Erythroblast (primary cell): Measurements from ENCODE around the gene PRLHR.

Experiments
- GATA1 ChIP-seq: IDR thresholded peaks from 2 replicates; pipeline ENCODE4 v1.6.1; 2011; ENCODE audit warnings: low read depth, mild to moderate bottlenecking, control low read depth, low read length, moderate library complexity
- POLR2A ChIP-seq: IDR thresholded peaks from 2 replicates; pipeline ENCODE4 v1.6.1; 2011; ENCODE audit warnings: mild to moderate bottlenecking, low read length

DNA sequence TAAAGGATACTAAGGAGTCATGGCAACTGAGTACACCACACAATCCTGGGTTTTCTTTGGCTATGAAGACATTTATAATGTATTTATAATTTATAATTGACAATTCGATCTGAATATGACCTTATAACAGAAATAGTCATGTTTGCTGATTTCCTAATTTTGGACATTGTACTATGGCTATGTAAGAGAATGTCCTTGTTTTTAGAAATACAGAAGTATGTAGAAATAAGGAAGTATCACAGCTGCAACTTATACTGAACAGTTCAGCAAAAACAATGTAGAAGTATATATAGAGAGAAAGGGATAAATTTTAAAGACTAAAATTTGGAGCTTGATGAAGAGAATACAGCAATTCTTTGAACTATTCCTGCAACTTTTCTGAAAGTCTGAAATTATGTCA is 32.6 kb downstream of the PRLHR start:
- TF ChIP-seq POLR2A (no peak), GATA1 (no peak)
